AML-193 (cell line): ENCODE results near the gene ST7.
"Not testable (repeated sequence)": the region's sequence is repeated elsewhere in the genome, so short reads cannot be mapped to it uniquely, and the experiment has no call there.

Experiments used
- DNase-seq, 2 experiments: peaks; one replicate each; lab custom pipeline; 2025; lab: John Stamatoyannopoulos, UW

Gene ST7

GRCh38 chr7:117229350-117229749 lies 276.0 kb downstream of the ST7 start:
- no peak for DNase-seq

DNA sequence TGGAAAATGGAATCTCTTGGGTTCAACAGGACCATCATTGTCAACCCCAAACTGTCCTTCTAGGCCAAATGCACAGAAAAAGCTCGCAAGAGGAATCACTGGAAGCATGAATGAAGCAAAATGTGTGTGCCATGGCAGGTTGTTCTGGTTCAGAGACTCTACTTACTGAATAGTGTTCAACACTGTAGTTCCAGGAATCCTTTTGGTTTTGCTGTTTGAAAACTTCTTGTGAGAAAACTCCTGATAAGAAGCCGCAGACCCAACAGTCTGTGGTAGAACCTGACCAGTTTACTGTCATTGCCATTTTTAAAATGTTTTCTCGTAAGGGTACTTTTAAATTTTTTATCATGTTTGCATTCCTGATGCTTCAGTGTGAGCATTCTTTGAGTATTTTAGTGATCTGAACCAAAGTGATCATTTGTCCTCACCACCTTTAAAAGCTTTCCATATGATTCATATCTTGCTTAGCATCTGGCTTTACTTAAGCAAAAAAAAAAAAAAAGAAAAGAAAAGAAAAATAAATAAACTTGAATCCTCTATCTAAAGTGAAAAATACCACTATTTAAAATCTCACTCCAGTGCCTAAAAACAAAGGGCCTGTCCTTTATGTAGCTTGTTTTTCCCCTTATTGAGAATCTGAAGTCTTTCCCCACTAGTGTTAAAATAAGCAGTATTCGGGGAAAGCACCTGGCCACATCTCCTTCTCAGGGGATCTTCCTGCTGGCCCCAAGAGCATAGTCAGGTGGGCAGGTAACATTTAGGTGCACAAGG lies 277.2 kb downstream of the ST7 start:
- no peak for DNase-seq

- no peak for DNase-seq
These were observed 277.7 kb downstream of the ST7 start for GRCh38 chr7:117231047-117231359.

GRCh38 chr7:117237646-117238045 lies 284.3 kb downstream of the ST7 start:
- no peak for DNase-seq

DNA sequence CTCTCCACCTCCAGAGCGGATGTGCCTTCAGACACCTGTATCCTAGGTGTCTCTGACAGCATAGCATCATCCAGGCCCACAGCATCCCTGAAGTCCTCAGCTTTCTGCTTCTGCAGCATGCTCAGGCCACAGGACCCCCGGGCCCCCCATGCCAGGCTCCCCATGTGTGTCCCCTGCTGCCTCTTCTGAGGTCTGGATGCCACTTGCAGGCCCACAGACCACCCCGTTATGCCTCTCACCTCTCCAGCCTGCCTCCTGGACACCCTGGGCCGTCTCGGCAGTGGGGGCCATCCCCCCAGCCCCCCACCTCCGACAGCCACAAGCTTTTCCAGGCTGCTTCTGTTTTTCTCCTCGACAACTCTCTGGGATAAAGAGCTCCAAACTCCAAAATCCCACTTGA lies 285.2 kb downstream of the ST7 start:
- no peak for DNase-seq

- no peak for DNase-seq
These were observed 285.6 kb downstream of the ST7 start for GRCh38 chr7:117238937-117239336.

DNA sequence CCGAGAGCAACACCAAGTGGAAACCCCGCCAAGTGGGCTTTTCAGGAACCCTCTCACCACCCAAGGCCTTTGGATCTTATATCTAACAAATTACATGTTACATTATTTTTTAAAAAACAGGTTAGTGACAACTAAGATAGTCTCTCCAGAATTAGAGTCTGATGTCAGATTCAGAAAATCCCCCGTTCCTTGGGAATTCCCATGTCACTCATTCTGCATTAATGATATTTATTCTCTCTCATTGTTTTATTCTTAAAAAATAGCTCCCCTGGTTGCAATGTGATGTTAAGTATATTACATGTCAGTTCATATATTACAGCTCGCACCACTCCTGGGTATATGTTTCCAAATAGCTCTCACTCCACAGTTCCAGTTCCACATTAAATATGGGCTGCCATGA lies 287.8 kb downstream of the ST7 start:
- DNase-seq, result no peak

- no peak for DNase-seq
These were observed 290.1 kb downstream of the ST7 start for GRCh38 chr7:117243390-117243789.

DNA sequence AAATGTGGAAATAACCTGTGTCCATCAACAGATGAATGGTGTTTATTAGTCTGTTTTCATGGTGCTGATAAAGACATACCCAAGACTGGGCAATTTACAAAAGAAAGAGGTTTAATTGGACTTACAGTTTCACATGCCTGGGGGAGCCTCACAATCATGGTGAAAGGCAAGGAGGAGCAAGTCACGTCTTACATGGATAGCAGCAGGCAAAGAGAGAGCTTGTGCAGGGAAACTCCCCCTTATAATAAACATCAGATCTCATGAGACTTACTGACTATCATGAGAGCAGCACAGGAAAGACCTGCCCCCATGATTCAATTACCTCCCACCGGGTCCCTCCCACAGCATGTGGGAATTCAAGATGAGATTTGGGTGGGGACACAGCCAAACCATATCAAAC lies 292.4 kb downstream of the ST7 start:
- not testable (repeated sequence) for DNase-seq

DNA sequence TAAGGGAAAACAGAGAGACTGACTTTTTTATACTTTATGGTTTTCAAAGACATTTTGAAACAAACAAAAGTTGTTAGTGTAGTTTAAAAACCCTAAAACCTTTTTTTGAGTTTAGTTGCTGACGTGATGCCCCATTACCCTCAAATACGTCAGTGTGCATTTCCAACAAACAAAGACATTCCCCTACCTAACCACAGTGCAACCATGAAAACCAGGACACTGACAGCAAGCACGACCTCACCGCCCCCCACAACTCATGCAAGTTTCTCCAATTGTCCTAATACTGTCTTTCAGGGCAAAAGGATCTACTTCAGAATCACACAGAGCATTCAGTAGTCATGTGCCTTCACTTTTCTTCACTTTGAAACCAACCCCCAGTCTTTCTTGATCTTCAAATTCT lies 294.5 kb downstream of the ST7 start:
- no peak for DNase-seq

DNA sequence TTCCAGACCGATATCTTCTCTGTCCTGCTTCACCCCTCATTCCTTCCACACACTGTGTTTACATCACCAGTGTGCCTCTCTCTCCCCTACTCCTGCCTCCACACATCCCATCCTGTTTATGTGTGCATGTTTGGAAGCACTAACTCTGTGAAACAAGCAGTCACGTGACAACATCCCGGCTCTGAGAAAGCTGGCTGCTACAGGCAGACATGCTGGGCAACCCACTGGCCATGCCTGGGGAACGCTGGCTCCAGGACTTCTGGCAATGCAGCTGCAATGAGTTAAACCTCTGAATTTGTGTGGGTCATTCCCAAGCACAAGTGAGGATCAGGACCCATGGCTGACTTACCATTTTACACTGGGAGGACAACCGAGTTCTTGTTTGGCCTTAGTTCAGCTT lies 295.5 kb downstream of the ST7 start:
- no peak for DNase-seq

GRCh38 chr7:117249696-117250095 lies 296.4 kb downstream of the ST7 start:
- DNase-seq, result no peak

GRCh38 chr7:117250245-117250644 lies 296.9 kb downstream of the ST7 start:
- DNase-seq, result no peak

DNA sequence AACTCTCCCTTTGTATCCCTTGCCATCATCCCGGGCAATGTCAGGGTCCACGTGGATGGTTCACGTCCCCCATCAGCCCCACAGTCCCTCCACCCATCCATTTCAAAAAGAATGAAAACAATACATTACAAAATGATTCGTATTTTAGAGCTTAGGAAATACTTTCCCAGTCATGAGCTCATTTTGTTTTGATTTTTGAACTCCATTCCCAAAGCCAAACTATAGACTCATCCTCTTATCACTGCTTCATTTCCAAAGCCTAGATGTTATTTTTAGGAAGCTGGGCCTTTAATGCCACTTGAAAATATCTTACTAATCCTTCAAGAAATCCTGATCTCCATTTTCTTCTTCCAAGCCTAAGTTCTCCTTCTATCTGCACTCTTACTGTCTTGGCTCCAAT lies 297.5 kb downstream of the ST7 start:
- no peak for DNase-seq

DNA sequence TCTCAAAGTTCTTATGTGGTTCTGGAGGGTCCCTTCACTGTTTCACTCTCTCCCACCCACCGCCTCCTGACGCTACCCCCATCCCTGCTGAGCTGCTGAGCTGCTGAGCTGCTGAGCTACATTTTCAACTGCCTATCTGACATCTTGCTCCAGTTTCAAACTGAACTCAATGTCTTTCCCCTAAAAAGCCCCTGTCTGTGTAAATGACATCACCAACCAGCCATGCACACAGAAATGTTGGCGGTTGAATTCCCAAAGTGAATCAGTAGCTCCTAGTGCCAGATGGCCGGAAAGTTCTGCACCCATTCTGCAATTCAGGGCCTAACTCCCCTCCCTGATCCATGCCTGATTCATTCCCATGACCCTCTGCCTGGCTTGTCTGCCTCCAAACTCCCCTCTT lies 298.4 kb downstream of the ST7 start:
- no peak for DNase-seq

DNA sequence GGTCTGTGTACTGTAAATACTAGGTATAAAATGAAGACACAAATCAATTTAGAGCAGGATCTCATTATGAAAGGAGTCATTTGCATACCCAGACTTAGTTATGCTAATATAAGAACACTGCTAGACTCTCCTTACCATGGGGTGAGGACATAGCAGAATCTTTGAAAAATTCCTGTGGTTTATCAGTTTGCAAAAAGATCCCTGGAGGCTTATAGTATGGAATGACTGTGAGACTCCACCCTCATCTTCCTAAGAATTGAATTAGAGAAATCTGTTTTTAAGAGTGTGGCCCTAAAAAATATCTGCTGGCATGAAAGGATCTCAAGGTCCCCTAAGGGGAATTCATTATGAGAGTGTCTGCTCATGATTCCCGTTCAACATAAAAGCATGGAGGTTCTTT lies 306.3 kb downstream of the ST7 start:
- no peak for DNase-seq

GRCh38 chr7:117262546-117262945 lies 309.2 kb downstream of the ST7 start:
- DNase-seq, result no peak

DNA sequence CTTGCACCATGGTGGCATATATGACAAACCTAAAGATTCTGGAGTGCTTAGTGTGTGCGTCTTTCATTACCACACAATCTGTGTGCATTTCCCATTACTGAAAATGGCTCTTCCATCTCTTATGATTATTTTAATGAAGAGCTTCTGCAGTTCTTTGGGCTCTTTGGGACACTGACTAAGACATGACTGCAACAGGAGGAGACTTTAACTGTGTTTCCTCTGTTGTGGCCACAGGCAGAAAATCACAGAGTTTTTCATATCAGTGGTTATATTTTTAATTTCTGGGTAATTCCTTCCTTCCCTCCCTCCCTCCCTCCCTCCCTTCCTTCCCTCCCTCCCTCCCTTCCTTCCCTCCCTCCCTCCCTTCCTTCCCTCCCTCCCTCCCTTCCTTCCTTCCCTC lies 311.4 kb downstream of the ST7 start:
- DNase-seq, result no peak

DNA sequence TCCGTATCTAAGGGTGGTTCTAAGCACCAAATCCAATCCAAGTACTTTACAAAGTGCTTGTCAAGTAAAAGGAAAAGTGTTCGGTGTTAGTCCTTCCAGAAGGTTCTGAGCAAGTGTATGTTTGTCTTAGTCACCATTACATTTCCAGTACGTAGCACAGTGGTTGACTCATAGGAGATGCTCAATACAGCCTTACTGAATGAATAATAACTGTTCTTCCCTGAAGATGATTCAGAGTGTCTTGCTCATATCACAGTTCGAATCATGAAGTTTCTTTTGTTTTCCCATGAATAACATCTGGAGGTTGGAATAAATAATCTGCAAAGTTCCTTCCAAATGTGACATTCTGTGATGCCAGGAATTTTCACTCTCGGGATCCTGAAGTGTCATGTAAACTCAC lies 316.1 kb downstream of the ST7 start:
- no peak for DNase-seq

DNA sequence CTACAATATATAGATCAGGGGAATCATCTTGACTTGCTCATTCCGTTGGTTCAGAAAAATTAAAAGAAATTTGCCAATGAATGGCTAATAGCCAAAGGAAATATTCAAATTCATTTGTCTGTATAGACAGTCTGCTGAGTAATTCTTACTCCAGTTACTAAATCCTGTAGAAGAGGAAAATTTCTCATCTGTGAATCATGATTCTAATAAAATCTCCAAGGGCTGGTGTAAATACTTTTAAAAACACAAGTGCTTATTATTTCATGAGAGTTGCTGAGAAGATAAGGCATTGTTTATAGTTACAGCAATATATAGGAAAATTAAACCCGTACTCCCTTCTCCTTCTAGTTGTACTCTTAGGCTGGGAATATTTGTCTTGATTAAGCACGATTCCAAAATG lies 316.6 kb downstream of the ST7 start:
- no peak for DNase-seq

GRCh38 chr7:117270371-117270770 lies 317.1 kb downstream of the ST7 start:
- DNase-seq, result no peak

- DNase-seq, result no peak
These were observed 318.3 kb downstream of the ST7 start for GRCh38 chr7:117271566-117271965.

DNA sequence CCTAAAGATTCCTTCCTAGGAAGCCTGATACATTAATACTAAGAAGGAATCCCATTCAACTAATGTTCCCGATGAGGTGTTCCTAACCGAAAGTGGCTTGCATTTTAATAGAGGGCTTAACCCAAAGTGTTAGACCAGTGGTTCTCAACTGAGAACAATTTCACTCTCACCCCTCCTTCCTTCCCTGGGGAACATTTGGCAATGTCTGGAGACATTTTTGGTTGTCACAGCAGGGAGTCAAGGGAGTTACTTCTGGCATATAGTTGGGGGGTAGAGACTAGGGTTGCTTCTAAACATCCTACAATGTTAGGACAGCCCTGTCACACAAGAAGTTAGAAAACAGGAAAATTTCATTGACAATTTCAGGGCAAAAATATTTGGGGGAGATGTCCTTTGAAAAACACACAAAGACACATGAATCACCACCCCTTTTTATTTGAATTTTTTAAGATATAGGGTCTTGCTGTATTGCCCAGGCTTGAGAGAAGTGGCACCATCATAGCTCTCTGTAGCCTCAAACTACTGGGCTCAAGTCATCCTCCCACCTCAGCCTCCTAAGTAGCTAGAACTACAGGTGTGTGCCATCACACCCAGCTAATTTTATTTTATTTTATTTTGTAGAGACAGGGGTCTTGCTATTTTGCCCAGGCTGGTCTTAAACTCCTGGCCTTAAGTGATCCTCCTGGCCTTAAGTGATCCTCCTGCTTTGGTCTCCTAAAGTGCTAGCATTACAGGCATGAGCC lies 318.9 kb downstream of the ST7 start:
- DNase-seq, result no peak

DNA sequence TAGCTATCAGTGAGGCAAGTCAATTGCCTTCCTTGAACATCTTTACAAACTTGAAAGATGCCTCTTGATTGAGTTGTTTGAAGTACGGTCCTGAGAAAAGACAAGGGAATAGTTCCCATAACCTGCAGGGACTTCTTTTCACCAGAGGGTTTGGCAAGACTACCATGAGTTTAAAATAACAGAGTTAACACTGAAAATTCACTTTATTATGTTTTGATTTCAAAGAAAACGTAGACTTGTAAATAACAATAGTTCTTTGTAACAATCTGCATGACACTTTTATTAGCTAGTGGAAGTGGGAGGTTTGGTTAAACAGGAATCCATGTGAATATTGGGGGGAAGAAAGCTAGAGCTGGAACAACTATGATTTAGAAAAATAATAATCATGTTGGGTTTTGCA lies 320.0 kb downstream of the ST7 start:
- no peak for DNase-seq
